ENCODE results near the gene TFRC.
"Not testable (repeated sequence)": the region's sequence is repeated elsewhere in the genome, so short reads cannot be mapped to it uniquely, and the experiment has no call there.

The TFRC gene

GRCh38 chr3:196004359-196005052 lies 77.4 kb downstream of the TFRC start:
- DNase-seq (ENCODE audit: low read depth): not testable (repeated sequence)

GRCh38 chr3:196003611-196004010 lies 78.3 kb downstream of the TFRC start:
- DNase-seq (ENCODE audit: low read depth): no peak

GRCh38 chr3:196002721-196003120 lies 79.2 kb downstream of the TFRC start:
- not testable (repeated sequence) for DNase-seq (ENCODE audit: low read depth)

- DNase-seq (ENCODE audit: low read depth): not testable (repeated sequence)
These were observed 80.7 kb downstream of the TFRC start for GRCh38 chr3:196001240-196001639.

- DNase-seq (ENCODE audit: low read depth): not testable (repeated sequence)
These were observed 81.4 kb downstream of the TFRC start for GRCh38 chr3:196000360-196000950.

GRCh38 chr3:195999896-196000295 lies 82.0 kb downstream of the TFRC start:
- no peak for DNase-seq (ENCODE audit: low read depth)
